GM18526 (cell line): ENCODE data around the gene MRPL36.

Source experiments
- POLR2A ChIP-seq: IDR thresholded peaks from 3 replicates; pipeline ENCODE4 v1.6.1; 2011; ENCODE audit not compliant: insufficient read length; ENCODE audit errors: extremely low read depth

Gene MRPL36

DNA sequence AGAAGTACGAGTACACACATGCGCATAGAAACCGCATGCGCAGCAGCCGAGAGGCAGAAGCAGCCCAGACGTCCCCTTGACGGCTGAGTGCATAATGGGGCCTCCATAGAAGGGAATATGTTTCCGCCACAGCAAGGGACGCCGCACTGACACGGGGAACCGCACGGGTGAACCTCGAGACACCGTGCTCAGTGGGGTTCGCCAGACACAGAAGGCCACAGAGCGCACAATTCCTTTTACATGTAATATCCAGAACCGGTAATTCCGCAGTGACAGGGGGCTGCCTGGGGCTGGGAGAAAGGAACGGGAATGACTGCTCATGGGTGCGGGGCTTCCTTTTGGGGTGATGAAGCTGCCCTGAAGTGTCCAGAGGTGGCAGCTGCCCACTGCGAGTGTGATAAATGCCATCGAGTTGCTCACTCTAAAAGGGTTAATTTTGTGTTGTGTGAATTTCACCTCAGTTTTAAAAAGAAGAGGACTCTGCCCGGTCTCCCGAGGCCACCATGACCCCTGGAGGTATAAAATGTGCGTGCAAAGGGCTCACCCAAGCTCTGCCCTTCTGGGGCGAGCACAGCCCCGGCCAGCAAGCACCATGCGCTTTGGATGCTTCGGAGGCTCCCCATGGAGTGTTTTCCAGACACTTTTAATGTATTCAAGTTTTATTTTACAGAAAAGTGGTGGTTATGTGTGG is 29.7 kb downstream of the MRPL36 start:
- no peak for TF ChIP-seq POLR2A

DNA sequence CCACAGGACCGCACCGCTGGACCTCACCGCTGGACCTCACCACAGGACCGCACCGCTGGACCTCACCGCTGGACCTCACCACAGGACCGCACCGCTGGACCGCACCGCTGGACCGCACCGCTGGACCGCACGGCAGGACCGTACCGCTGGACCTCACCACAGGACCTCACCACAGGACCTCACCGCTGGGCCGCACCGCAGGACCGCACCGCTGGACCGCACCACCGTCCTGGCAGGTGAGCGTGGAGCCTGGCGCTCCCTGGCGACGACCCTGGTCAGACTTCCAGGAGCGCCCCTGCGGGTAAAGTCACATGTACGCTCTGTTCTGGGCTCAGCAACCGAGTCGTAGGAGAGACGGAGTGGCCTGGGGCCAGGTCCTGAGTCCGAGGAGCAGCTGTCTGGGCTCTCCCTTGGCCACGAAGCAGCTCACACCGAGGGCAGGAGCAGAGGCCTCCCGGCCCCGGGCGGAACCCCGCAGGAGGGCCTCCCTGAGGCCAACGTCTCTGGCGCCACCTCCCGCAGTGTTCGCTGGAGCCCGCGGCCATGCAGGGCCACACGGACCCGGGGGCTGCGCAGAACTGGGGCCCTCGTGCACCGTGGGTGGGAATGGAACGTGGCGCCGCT is 30.5 kb downstream of the MRPL36 start:
- TF ChIP-seq POLR2A = no peak

DNA sequence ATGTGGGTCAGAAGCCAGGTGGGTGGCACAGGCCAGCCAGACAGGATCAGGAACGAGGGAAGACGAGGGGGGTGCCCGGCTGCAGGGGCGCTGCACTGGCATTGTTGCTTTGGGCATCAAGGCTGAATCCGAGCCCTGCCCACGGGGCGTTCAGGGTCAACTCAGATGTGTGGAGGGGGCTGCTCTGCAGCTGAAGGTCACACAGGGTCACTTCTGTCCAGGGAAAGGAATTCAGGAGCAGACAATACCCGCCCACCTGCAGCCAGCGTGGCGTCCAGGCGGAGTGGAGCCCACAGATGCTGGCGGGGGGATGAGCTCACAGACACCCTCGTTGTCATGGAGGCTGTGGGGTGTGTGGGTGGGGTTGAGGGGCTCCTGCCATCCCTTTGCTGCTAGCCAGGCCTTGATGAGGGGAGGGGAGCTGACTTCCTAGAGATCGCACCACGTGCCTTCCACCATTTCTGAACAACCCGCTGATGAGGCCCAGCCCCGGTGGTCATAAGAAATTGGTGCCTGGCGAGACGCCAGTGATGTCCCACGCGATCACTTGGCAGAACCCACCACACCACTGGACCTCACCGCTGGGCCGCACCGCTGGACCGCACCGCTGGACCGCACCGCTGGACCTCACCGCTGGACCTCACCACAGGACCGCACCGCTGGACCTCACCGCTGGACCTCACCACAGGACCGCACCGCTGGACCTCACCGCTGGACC is 31.2 kb downstream of the MRPL36 start:
- no peak for TF ChIP-seq POLR2A

DNA sequence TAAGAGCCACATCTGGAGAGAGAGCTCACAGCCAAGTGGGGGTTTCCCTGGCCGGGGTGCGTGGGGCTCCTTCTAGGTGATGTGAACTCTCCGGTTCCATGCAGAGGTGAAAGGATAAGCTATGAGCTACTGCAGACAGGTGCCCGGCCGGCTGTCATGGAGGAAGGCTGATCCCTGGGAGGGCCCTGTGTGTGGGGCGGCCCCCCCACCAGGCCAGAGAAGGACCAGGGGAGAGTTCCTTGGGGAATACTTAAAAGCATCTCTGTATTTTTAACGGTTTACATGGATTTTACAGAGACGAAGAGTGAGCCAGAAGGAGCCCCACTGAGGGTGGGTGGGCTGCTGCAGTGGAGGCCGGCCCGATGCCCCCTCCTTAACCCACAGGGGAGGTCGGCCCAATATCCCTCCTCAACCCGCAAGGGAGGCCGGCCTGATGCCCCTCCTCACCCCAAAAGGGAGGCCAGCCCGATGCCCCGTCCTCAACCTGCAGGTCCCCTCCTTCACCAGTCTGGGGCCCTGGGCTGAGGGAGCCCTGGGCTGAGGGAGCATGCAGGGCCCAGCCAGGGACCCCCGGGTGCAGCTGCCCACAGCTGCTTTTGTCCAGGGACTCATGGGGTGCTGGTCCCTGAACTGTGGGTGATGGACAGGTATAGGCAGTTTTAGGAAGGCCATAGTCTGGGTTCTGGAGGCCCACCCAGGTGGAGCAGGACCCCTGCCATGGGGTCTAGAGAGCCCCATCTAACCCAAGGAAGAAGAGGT is 31.9 kb downstream of the MRPL36 start:
- TF ChIP-seq POLR2A = no peak

DNA sequence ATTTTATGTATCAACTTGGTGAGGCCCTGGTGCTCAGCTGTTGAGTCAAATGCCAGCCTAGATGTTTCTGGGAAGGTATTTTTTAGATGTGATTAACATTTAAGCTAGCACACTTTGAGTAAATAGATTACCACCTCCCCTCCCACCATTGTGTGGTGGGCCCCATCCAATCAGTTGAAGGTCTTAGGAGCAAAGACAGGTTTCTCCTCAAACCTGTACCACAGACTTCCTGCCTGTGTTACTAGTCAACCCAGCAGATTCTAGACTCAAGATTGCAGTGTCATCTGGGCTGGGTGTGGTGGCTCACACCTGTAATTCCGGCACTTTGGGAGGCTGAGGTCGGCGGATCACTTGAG is 33.8 kb downstream of the MRPL36 start:
- no peak for TF ChIP-seq POLR2A

DNA sequence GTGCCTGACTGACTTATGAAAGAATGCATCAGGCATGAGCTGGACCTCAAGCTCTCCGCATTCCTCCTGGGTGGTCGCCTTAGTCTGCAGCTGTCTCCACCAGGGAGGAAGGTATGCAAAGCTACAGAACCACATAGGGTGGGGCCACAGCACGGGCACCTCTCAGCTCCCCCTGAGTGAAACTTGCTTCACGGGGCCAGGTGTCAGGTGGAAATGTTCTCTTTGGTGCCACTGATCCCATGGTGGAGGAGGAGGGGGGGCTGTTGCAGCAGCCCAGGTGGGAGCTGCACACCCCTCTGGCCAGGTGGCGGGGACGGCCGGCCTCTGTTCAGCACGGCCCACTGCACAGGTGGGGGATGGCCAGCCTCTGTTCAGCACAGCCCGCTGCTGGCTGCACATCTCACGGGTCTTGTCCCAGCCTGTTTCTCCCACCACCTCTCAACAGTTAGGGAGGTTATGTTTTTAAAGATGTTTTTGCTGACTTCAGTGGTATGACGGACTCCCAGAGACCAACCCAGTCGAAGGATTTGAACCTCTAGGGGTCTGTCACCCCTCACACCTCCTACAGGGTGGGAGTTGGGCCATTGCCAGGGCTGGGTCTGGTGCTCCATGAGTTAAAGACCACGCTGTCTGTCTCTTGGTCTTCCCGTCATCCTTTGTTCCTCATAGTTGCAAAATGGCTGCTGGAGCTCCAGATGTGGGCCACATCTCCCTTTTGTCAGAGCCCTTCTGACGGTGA is 34.3 kb downstream of the MRPL36 start:
- no peak for TF ChIP-seq POLR2A

DNA sequence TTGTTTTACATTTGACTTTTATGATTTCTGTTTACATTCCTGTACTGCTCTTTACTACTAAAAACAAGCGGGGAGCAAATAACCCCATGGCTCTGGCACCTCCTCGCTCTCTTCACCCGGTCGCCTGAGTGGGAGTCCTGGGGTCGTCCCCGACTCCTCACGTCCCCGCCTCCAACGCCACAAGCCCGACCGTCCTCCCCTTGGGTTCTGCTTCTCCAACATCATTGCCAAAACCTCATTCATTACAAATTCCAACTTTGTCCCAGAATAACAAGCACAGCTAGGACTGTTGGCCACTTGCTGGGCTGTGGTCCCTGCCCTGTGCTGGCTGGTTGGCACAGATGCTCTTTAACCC is 35.1 kb downstream of the MRPL36 start:
- no peak for TF ChIP-seq POLR2A

DNA sequence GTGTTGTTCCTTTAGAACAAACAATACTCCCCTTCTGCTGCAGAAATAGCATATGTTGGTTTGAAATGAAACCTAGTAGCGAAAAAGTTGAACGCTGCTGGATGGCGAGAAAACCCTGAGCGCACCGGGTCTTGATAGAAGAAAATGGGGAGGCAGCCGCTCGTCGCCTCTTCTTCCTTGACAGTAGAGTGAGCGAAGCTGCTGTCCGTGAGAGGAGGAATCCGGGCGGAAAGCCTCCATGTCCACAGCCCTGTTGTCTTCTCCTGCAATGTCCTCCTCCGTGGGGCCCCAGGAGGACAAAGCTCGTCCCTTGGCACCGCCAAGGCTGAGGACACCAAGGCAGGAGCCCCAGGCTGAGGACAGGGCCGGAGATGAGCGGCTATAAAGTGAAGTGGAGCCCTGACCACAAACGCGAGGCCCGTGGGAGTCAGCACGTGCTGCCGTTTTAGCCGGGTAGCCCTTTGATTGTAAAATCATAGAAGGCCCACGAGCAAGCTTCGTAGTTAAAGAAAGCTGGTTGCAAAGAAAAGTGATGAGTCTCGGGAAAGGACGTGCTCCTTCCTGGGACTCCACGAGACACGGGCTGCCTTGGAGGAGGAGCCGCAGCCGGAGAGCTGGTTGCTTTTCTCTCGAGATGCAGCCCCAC is 35.6 kb downstream of the MRPL36 start:
- TF ChIP-seq POLR2A = no peak

DNA sequence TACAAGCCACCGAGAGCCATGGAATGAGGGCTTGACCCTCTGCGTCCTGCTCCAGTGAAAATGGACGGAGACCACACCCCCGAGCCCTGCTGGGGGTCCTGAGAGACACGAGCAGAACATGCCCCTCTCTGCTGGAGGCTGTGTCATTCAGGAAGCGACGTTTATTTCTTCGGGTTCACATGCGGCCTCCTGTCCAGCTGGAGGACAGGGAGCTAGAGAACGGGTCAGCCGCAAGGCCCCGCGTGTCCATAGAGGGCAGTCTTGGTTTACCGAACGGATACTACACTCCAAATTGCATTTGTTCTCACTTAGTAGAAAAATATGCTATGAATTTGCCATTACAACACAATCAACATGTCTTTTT is 36.1 kb downstream of the MRPL36 start:
- TF ChIP-seq POLR2A = no peak

DNA sequence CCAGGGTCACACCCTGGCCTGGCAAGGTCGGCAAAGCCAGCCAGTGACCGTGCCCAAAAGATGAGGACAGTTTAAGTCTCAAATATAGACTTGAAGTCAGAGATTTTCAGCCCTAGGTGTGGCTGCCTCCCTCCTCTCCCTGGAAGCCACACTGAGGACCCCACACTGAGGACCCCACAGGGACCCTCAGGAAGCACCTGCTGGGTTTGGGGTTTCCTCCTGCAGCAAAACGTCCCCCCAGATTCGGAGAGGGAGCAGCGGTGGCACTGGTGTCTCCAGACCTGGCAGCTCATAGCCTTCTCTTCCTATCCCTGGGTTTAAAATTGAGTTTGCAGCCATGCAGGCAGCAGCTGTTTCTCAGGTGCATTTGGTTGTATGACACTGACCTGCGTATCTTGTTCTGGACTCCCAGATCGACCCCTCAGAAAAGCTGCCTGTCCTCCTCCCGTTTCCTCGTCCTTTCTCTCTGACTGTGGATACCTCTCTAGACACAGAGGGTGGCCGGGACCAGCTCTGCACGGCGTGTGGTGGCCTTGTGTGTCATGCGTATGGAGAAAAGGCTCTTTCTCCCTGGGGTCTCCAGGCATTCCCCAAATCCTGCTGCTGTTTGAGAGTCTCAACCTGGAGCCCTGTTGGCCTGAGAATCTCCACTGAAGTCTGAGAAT is 36.6 kb downstream of the MRPL36 start:
- TF ChIP-seq POLR2A = no peak

DNA sequence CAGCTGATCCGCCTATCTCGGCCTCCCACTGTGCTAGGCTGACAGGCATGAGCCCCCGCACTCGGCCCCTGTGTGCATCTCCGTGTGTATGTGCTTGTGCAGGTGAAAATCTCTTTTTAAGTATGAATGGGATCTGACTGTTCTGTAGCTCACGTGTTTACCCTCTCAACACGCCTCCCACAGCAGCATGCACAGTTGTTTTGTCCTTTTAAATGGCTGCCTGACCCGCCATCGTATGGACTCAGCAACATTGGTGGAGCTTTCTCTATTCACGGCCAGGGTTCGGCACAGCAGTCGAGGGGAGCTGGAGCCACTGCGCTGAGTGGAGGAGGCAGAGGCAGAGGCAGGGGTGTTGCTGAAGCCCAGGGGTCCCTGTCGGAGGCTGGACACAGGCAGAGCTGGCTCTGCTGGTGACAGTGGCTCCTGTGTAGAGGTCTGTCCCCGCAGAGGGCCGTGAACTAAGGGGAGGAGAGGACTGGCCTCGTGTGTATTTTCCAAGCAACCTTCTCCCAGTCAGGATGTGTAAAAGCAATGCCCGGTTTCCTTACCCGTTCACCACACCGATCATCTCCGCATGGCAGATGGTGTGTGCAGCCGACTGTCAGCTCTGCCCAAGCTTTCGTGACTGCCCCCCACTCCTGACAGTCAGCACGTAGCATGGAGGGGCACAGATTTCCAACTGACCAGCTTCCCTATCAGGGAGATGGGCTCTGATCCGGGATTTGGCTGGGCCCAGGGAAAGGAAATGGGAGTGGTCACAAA is 37.3 kb downstream of the MRPL36 start:
- no peak for TF ChIP-seq POLR2A

DNA sequence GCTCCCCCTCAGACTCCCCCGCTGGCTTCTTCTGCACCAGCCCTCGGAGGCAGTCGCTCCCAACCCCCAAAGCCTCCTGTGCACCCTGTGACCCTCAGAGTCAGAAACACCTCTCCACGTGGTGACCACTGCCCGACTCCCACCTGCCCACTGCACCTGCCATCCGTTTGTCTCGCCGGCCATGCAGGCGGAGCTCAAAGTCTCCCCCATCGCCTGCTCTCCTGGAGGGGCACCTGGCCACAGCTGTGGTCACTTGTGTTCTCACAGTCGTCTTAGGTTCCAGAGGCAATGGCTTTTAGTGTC is 38.2 kb downstream of the MRPL36 start:
- no peak for TF ChIP-seq POLR2A

DNA sequence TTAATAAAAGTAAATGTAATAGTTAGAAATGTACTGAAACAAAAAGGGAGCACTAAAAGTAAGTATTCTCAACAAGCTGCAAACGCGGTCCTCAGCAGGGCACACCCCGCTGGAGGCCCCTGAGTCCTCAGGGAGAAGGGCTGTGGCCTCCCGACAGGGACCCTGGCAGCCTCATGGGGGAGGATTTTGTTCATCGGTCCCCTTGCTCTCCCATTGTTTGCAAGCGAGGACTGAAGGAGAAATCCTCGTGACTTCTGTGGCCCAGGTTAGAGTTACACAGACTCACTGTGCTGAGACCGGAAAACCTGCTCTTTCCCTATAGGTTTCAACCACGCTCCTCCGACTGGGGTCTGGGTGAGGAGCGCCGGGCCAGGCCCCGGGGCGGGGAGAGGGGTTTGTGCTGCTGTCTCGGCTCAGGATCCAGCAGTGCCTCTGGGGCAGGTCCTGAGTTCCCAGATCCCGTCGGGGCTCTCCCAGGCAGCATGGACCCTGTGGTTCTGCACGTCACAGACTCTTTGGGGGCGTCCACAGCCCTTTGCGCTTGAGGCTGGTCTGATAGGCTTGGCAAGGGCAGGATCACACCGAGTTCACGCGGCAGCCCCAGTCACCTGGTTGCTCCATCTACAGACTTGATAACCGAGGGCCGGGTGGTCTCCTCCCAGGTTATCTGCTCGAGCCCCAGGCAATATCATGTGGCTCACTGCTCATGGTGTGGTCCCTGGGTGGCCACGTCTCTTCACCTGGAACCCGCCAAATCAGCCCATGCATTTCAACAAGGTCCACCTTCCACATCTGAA is 38.8 kb downstream of the MRPL36 start:
- TF ChIP-seq POLR2A = no peak
